GM03348 (cell line): ENCODE measurements around the gene OR2Y1.
A peak's percentile ranks its signal among the peaks of the same experiment; 100 is the strongest.
"Not testable (repeated sequence)": the region's sequence is repeated elsewhere in the genome, so short reads cannot be mapped to it uniquely, and the experiment has no call there.

Source experiments
- DNase-seq: peaks from one replicate; pipeline ENCODE4 v3.0.0; 2012; ENCODE audit warnings: low spot score

The OR2Y1 gene

DNA sequence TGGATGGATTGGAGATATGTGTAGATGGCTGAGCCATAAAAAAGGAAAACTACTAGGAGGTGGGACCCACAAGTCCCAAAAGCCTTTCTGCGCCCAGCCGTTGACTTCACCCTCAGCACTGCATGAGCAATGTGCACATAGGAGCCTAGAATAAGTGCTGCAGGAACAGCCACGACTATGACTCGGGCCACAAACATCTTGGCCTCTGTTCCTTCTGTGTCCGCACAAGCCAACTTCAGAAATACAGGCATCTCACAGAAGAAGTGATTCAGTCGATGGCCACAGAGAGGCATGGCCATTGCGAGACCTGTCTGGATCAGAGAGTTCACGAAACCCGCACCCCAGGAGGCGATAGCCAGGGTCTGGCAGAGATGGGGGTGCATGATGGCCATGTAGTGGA, 587 bp downstream of the OR2Y1 start:
- DNase-seq: no peak

DNA sequence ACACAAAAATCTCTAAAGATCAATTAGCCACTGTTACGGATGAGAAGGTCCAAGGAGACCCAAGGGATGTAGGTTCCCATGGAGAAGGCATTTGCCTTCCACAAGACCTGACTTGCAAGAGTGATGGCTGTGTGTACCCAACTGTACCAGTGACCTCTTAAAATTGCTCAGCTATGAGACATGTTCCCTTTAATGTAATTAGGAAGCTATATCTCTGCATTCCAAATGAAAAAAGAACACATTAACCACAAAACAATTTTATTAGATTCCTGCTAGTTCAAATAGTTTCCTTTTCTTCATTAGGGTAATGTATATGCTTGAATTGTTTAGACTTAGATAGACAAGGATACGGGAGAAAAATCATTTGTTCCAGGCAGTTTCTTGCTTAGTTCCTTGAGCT, 3.3 kb downstream of the OR2Y1 start:
- no peak for DNase-seq

DNA sequence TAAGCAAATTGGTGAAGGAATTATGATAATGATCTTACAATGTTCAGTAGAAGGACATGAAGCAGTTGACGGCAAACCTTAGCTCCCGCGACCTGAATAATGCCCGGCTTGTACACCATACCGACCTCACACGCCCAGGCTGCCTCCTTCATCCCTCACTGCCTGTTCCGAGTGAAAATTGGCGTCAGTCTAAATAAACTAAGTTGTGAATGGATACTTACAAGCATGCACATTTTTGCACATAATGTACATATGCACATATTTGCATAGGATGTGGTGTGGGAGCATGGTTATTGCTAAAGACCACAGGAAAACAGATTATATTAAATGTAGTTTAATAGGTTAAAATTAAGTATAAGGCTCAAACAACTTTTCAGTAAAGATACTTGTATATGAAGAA, 14.9 kb downstream of the OR2Y1 start:
- no peak for DNase-seq

DNA sequence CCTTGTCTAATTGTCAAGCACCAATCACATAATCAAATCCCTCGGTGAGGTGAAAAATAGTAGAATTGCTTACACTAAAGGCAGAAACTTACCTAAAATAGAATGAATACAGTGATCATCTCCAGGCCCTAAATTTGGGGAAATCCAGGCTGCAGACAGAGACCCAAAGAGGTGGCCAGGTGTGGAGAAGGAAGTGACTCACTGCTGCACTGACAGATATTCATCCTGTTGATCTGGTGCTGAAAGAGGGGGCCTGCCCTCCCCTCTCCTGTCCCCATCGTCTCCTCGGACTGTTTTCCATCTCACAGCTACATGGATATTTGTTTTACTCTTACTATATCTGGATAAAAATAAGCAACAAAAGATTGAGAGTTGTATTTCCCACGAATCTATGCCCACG, 15.9 kb downstream of the OR2Y1 start:
- DNase-seq: no peak

DNA sequence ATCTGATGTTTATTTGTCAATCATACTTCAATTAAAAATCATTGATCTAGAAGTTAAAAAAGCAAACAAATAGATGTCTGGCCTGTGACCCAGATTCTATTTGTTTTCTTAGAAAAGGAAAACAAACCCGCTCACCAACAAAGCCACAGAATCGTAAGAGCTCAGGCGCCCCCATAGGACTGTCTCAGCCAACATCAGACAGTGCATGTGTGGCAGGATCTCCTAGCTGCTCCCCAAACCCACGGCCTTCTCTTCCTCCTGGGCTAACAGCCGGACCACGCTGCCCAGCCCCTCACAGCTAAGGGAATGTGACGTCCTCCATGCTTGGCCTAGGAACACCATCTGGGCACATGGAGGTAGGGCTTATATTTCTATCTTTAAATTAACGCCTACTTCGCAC, 19.4 kb downstream of the OR2Y1 start:
- no peak for DNase-seq

DNA sequence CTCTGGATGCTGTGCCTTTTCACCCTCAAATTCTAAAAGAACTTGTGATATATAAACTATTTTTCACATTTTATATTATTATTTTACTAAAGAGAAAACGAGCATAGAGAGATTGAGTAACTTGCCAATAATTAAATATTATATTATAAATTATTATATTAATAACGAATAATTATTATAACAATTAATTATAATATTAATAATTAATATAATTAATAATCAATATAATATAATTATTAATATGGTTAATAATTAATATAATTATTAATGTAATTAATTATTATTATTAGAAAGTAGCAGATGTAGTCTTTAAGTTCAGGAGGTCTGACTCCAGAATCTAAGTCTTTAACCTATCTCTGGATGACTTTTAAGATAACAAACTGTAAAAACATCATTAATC, 20.1 kb downstream of the OR2Y1 start:
- DNase-seq: no peak

DNA sequence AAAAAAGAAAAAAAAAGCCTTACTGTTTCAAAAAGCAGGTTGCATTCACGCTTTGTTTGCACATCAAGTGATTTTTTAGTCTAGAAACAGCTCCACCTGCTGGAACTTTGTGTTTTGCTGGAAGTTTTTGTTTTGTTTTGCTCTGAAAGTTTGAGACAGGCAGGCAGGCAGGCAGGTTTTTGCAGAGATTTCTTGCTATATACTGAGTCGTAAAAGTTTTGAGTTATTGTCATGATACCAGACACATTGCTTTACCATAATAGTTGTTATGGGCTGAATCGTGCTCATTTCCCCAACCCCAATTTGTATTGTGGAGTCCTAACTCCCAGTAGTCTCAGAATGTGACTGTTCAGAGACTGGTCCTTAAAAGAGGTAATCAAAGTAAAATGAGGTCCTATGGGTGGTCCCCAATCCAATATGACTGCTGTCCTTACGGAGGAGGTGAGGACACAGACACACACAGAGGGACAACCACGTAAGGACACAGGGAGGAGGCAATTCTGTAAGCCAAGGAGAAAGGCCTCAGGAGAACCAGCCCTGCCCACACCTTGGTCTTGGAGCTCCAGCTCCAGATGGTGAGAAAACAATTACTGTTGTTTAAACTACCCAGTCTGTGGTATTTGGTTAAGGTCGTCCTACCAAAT, 20.9 kb downstream of the OR2Y1 start:
- peak; percentile 42 for DNase-seq

DNA sequence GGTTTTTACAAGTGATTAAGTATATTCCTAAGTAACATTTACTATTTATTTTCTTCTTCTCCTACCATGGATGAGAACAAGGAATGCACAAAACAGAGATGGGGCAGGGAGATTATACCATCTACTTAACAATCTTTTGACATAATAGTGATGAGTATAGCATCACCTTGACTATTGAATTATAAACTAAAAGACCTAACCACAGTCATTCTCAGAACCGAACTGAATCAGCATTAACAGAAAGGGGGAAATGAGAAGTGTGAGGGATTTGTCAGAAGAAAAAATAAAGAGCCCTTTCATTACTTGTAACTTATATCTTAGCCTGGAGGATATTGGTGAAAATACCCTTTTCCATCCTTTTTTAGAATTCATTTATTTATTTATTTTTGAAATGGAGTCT, 21.9 kb downstream of the OR2Y1 start:
- DNase-seq: no peak

DNA sequence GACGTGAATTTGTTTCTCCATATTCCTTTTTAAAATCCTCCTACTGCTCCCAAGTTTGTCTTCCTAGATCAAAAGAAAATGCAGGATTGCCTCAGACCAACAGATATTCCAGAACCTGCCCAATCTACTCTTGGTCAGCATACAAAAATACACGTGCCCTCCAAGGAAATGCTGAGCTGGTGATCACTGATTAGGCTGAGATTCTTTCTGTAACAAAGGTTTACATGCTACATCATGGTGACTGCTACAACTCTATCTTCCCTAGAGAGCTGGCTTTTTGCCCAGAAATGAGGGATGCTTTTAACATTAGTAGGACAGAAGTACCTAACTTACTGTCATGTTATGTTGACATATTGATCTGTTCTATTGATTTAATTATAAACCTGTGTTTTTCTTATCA, 35.5 kb downstream of the OR2Y1 start:
- DNase-seq: no peak

DNA sequence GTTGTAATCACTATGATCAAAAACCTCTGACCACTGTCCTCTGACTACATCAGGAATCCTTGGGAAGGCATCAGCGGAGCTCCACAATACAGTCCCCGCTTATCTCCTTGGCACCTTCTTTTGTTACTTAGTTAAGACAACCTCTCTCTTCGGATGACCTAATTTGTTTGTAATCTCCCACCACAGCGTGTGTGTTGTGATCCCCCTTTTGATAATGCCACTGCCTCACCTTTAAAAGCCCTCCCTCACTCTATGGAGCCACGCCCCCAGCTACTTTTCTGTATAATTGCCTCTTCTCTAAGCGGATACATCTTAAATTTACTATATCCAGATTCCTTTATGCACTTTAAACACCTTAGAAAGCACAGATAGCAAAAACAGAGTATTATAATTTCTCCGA, 35.9 kb downstream of the OR2Y1 start:
- no peak for DNase-seq

DNA sequence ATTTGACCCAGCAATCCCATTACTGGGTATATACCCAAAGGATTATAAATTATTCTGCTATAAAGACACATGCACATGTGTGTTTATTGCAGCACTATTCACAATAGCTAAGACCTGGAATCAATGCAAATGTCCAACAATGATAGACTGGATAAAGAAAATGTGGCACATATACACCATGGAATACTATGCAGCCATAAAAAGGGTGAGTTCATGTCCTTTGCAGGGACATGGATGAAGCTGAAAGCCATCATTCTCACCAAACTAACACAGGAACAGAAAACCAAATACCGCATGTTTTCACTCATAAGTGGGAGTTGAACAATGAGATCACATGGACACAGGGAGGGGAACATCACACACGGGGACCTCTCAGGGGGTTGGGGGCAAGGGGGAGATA, 36.5 kb downstream of the OR2Y1 start:
- not testable (repeated sequence) for DNase-seq

DNA sequence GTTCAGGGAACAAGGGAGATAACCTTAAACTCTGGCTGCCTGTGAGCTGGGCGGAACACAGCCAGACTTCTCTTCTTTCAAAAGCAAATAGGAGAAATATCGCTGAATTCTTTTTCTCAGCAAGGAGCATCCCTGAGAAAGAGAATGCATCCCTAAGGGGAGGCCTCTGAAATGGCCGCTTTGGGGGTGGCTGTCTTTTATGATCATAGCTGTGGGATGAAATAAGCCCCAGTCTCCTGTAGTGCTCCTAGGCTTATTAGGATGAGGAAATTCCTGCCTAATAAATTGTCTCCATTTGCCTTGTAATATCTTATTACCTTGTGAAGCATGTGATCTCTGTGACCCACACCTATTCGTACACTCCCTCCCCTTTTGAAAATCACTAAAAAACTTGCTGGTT, 39.4 kb downstream of the OR2Y1 start:
- DNase-seq: not testable (repeated sequence)

DNA sequence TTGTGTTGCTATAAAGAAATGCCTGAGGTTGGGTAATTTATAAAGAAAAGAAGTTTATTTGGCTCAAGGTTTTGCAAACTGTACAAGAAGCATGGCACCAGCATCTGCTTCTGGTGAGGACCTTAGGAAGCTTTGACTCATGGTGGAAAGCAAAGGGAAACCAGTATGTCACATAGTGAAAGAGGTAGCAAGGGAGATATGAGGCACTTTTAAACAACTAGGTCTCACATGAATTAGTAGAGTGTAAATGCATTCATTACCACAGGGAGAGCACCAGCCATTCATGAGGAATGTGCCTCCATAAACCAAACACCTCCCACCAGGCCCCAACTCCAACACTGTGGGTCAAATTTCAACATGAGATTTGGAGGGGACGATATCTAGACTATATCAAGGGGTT, 40.8 kb downstream of the OR2Y1 start:
- DNase-seq: no peak

DNA sequence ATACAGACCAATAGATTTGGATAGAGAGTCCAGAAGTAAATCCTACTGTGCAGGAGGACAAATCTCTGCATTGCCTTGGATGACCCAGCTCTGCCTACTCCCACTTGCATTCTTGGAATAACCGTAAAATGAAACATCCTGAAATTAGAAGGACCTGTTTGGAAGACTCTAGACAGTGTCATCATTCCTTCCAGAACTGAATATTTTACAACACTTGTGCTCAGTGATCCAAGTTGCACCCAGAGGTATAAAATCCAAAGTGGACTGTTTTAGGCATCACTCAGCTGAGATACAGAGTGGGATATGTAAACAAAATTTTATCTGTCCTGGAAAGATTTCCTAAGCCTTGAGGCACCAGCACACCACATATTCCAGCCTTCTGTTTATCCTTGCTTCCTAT, 43.7 kb downstream of the OR2Y1 start:
- DNase-seq: no peak

DNA sequence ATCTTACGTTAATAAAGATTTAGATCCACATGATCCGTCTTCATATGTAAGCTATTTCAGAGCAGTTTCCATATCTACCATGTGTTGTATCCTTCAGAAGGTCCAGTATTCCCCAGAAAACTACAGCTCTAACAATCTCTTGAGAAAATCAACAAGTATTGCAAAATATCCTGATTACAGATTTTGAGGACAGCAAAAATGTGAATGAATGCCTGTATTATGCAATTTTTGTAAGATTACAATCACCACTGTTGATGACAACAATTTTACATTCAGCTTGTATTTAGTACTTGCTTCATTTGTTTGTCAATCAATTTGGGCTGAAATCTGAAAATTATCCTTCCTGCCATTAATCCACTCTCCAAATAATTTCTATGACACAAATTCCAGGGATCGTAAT, 47.4 kb downstream of the OR2Y1 start:
- no peak for DNase-seq

DNA sequence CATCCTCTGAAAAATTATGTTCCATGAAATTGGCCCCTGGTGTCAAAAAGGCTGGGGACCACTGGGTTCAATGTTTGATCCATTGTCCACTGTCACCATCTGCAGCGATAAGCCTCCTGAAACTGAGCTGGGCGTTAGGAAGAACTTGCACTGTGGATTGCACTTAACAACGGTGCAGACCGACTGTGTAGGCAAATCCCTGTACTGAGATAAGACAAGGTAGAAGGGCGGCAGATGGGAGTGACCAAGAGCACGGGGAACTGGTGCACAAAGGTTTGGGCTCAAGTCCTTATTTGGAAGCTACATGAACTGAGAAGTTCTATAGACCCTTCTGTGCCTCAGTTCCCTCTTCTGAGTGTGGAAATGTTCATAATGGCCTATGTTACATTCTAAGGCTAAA, 48.8 kb downstream of the OR2Y1 start:
- DNase-seq: no peak

DNA sequence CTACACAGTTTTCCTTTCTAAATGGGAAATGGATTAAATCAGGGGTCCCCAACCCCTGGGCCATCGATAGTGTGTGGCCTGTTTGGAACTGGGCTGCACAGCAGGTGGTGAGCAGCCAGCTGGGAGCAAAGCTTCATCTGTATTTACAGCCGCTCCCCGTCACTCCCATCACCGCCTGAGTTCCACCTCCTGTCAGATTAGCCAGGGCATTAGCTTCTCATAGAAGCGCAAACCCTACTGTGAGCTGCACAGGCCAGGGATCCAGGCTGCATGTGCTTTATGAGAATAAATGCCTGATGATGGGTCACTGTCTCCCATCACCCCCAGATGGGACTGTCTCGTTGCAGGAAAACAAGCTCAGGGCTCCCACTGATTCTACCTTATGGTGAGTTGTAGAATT, 49.3 kb downstream of the OR2Y1 start:
- no peak for DNase-seq

DNA sequence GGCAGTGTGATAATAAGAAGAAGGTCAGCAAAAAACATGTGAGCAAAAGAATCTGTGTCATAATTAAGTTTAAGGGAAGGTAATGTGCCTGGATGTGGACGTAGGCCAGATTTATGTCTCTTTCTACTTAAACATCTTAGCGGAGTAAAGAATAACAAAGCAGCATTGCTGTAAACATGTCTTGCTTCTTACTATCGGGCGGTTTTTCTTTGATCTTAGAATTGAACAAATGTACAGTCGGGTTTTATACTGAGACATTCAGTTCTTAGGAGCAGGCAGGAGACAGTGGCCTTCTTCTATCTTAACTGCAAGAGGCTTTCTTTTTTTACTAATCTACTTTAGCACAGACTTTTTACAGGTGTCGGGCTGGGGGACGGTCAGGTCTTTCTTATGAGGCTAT, 50.1 kb downstream of the OR2Y1 start:
- no peak for DNase-seq
